ENCODE data around the gene CD48.

- no peak for TF ChIP-seq CTCF (IDR thresholded peaks at IDR 0.05; ENCODE audit: low read depth, low read length)
- TF ChIP-seq EZH2phosphoT487 (IDR thresholded peaks at IDR 0.05; ENCODE audit: low read depth), result no peak
Measured at GRCh38 chr1:160645386-160646130, 66.1 kb downstream of the CD48 start.

All from OCI-LY3 (cell line).